Small intestine (tissue), 7 donors: ENCODE results near the gene SPOCK1. TPM values are rescaled to one million over a fixed set of nuclear protein-coding genes. Genes with fewer than 3 reads are reported as not detected.

Experiments used
- DNase-seq, 2 donors: peaks; one replicate each; pipeline versions ENCODE4 v3.0.0 to v3.0.0-alpha.2; 2013
- FAIRE-seq: peaks from 2 replicates; lab custom pipeline; 2012; peaks lifted over from hg19 to GRCh38; lab: Jason Lieb, UNC
- H3K27ac ChIP-seq, 3 donors: one replicate each; pipeline ENCODE4 v1.5.1; 2013; ENCODE audit warnings: low read length in 2 of 3, mild to moderate bottlenecking in 2 of 3, control low read depth in 1 of 3, inconsistent platforms in 1 of 3, low read depth in 1 of 3, moderate library complexity in 1 of 3
- H3K27me3 ChIP-seq, 3 donors: one replicate each; pipeline ENCODE4 v1.6.1; 2013; ENCODE audit warnings: low read length in 3 of 3, inconsistent platforms in 1 of 3; ENCODE audit not compliant: control insufficient read depth in 3 of 3, insufficient read depth in 3 of 3
- H3K36me3 ChIP-seq, 3 donors: one replicate each; pipeline ENCODE4 v1.6.1; 2013; ENCODE audit warnings: low read length in 3 of 3, inconsistent platforms in 1 of 3, low read depth in 1 of 3, mild to moderate bottlenecking in 1 of 3, moderate library complexity in 1 of 3; ENCODE audit not compliant: control insufficient read depth in 3 of 3, insufficient read depth in 2 of 3
- H3K4me1 ChIP-seq, 3 donors: one replicate each; pipeline ENCODE4 v1.6.1; 2013; ENCODE audit warnings: low read length in 2 of 3, inconsistent platforms in 1 of 3, low read depth in 1 of 3, mild to moderate bottlenecking in 1 of 3, moderate library complexity in 1 of 3; ENCODE audit not compliant: control insufficient read depth in 3 of 3, insufficient read depth in 2 of 3
- H3K4me3 ChIP-seq, 3 donors: one replicate each; pipeline ENCODE4 v1.5.1; 2013; ENCODE audit warnings: low read length in 3 of 3, control low read depth in 1 of 3, inconsistent platforms in 1 of 3, low read depth in 1 of 3, mild to moderate bottlenecking in 1 of 3, moderate library complexity in 1 of 3
- H3K9me3 ChIP-seq, 2 donors: one replicate each; pipeline ENCODE4 v1.6.1; 2013; ENCODE audit warnings: low read depth in 1 of 2, low read length in 1 of 2; ENCODE audit not compliant: control insufficient read depth in 2 of 2, insufficient read depth in 1 of 2
- WGBS, 3 donors: extraction: QIAGEN DNeasy Blood & Tissue Kit; methylation state at CpG; one replicate each; pipeline ENCODE4 v1.1.7; 2013; 5-methylcytosine and 5-hydroxymethylcytosine counted together
- polyA plus RNA-seq, 4 donors: library from polyadenylated mRNA; stranded (reverse) in 3 of 4; unstranded in 1 of 4; fragments of 200-250 nt in 3 of 4; fragments of 120-200 nt in 1 of 4; gene quantifications; one replicate each; pipeline versions ENCODE4 v1.2.1 to v1.2.3, GENCODE V29; 2013
- donor health status: healthy with polysubstance abuse.
- donor health status: control.
- donor health status: control.
- donor health status: Bipolar disorder and iron deficiency.
- donor health status: healthy.

The SPOCK1 gene
- polyA plus RNA-seq, 4 donors = 0.22 to 1.1 (median 0.54) TPM

GRCh38 chr5:137316346-137316736, 182.8 kb downstream of the SPOCK1 start:
- DNase-seq (no peak), FAIRE-seq (no peak)
- Histone ChIP-seq H3K4me3 (no peak overlapping the region), H3K27ac (no peak overlapping the region), H3K27me3 (peaks cover 0 to 8% (median 0%) of the 10 kb centered on the region in 3 donors), H3K36me3 (no peaks in the 10 kb centered on the region), H3K9me3 (no peaks in the 10 kb centered on the region), H3K4me1 (no peaks in the 10 kb centered on the region)
- WGBS, 3 donors = 19 to 49% (median 33%) methylated on average over 1 of the region's 1 CpG

GRCh38 chr5:137315534-137316345, 183.4 kb downstream of the SPOCK1 start:
- Histone ChIP-seq H3K27ac (no peak overlapping the region), H3K36me3 (no peaks in the 10 kb centered on the region), H3K9me3 (no peaks in the 10 kb centered on the region), H3K27me3 (peaks cover 0 to 8% (median 0%) of the 10 kb centered on the region in 3 donors), H3K4me1 (no peaks in the 10 kb centered on the region), H3K4me3 (no peak overlapping the region)
- FAIRE-seq (no peak), DNase-seq (no peak)
- 67 to 74% (median 73%) methylated on average over 8 of the region's 8 CpGs for WGBS, 3 donors

- H3K27ac ChIP-seq = no peak overlapping the region
- H3K4me3 ChIP-seq = no peak overlapping the region
- H3K4me1 ChIP-seq = no peaks in the 10 kb centered on the region
- 89 to 93% (median 90%) methylated on average over 2 of the region's 2 CpGs for WGBS, 3 donors
- no peaks in the 10 kb centered on the region for H3K36me3 ChIP-seq
- DNase-seq = no peak
- no peak for FAIRE-seq
- H3K27me3 ChIP-seq = peaks cover 0 to 8% (median 0%) of the 10 kb centered on the region in 3 donors
- H3K9me3 ChIP-seq = no peaks in the 10 kb centered on the region
Measured at GRCh38 chr5:137315109-137315508, 184.0 kb downstream of the SPOCK1 start.

- H3K27ac ChIP-seq = no peak overlapping the region
- 48 to 67% (median 51%) methylated on average over 2 of the region's 2 CpGs for WGBS, 3 donors
- H3K27me3 ChIP-seq = peaks cover 0 to 8% (median 0%) of the 10 kb centered on the region in 3 donors
- no peak for DNase-seq
- no peak for FAIRE-seq
- H3K4me3 ChIP-seq = no peak overlapping the region
- H3K36me3 ChIP-seq = no peaks in the 10 kb centered on the region
- no peaks in the 10 kb centered on the region for H3K4me1 ChIP-seq
- no peaks in the 10 kb centered on the region for H3K9me3 ChIP-seq
Measured at GRCh38 chr5:137313526-137314175, 185.5 kb downstream of the SPOCK1 start.

- no peaks in the 10 kb centered on the region for H3K9me3 ChIP-seq
- no peak overlapping the region for H3K27ac ChIP-seq
- H3K36me3 ChIP-seq = no peaks in the 10 kb centered on the region
- WGBS, 3 donors = 82 to 95% (median 88%) methylated on average over 2 of the region's 2 CpGs
- peaks cover 0 to 3% (median 0%) of the 10 kb centered on the region in 3 donors for H3K4me1 ChIP-seq
- peaks cover 0 to 5% (median 0%) of the 10 kb centered on the region in 3 donors for H3K27me3 ChIP-seq
- no peak for FAIRE-seq
- DNase-seq = no peak
- H3K4me3 ChIP-seq = no peak overlapping the region
Measured at GRCh38 chr5:137312011-137312410, 187.1 kb downstream of the SPOCK1 start.

GRCh38 chr5:137310051-137310730, 188.9 kb downstream of the SPOCK1 start:
- Histone ChIP-seq H3K27me3 (no peaks in the 10 kb centered on the region), H3K9me3 (no peaks in the 10 kb centered on the region), H3K4me3 (no peak overlapping the region), H3K4me1 (peaks cover 0 to 3% (median 0%) of the 10 kb centered on the region in 3 donors), H3K27ac (no peak overlapping the region), H3K36me3 (no peaks in the 10 kb centered on the region)
- DNase-seq (no peak), FAIRE-seq (no peak)
- 50 to 84% (median 79%) methylated on average over 5 of the region's 5 CpGs for WGBS, 3 donors

GRCh38 chr5:137309290-137309689, 189.8 kb downstream of the SPOCK1 start:
- Histone ChIP-seq H3K9me3 (no peaks in the 10 kb centered on the region), H3K36me3 (no peaks in the 10 kb centered on the region), H3K4me3 (no peak overlapping the region), H3K4me1 (peaks cover 0 to 8% (median 0%) of the 10 kb centered on the region in 3 donors), H3K27ac (no peak overlapping the region), H3K27me3 (no peaks in the 10 kb centered on the region)
- FAIRE-seq (no peak), DNase-seq (no peak)
- 89 to 100% (median 97%) methylated on average over 2 of the region's 2 CpGs for WGBS, 3 donors

- peaks cover 0 to 17% (median 0%) of the 10 kb centered on the region in 3 donors for H3K4me1 ChIP-seq
- FAIRE-seq (no peak), DNase-seq (no peak)
- no peak overlapping the region for H3K27ac ChIP-seq
- no peaks in the 10 kb centered on the region for H3K9me3 ChIP-seq
- H3K4me3 ChIP-seq = no peak overlapping the region
- H3K27me3 ChIP-seq = no peaks in the 10 kb centered on the region
- 77 to 85% (median 81%) methylated on average over 3 of the region's 3 CpGs for WGBS, 3 donors
- no peaks in the 10 kb centered on the region for H3K36me3 ChIP-seq
Measured at GRCh38 chr5:137308311-137308710, 190.8 kb downstream of the SPOCK1 start.
